GM23338 (cell line): ENCODE measurements around the gene AFF2.

Experiments
- CTCF ChIP-seq, 2 experiments: fragments of 200-600 bp in 1 of 2; sonication (generic) in 1 of 2; conservative IDR thresholded peaks; 2 replicates each; pipeline versions ENCODE4 v1.5.1 to v1.6.1; 2016 to 2017; ENCODE audit warnings: antibody characterized with exemption in 2 of 2, low read depth in 2 of 2, mild to moderate bottlenecking in 2 of 2, moderate library complexity in 1 of 2
- EZH2 ChIP-seq: fragments of 200-600 bp; sonication (generic); IDR thresholded peaks from one replicate; pipeline ENCODE4 v1.8.0; 2017; ENCODE audit warnings: antibody characterized with exemption, mild to moderate bottlenecking, low read depth; ENCODE audit not compliant: unreplicated experiment
- EZH2phosphoT487 ChIP-seq: fragments of 200-600 bp; sonication (generic); IDR thresholded peaks from one replicate; pipeline ENCODE4 v1.8.1; 2018; ENCODE audit warnings: antibody characterized with exemption; ENCODE audit not compliant: unreplicated experiment
- POLR2AphosphoS5 ChIP-seq: IDR thresholded peaks from 2 replicates; pipeline ENCODE4 v1.6.1; 2016; ENCODE audit warnings: antibody characterized with exemption, low read depth
- TF ChIP-seq, protein P1 (sequence below): IDR thresholded peaks from one replicate; pipeline ENCODE4 v1.6.1; 2018; ENCODE audit warnings: antibody characterized with exemption; ENCODE audit not compliant: unreplicated experiment

GRCh38 chrX:148492057-148492456 is 8.4 kb upstream of the AFF2 start:
- TF ChIP-seq CTCF (conservative IDR thresholded peaks at IDR 0.05; ENCODE audit: low read depth in 2 of 2) (no peak), EZH2 (no peak), POLR2AphosphoS5 (no peak), EZH2phosphoT487 (no peak)
- TF ChIP-seq, protein P1, sequence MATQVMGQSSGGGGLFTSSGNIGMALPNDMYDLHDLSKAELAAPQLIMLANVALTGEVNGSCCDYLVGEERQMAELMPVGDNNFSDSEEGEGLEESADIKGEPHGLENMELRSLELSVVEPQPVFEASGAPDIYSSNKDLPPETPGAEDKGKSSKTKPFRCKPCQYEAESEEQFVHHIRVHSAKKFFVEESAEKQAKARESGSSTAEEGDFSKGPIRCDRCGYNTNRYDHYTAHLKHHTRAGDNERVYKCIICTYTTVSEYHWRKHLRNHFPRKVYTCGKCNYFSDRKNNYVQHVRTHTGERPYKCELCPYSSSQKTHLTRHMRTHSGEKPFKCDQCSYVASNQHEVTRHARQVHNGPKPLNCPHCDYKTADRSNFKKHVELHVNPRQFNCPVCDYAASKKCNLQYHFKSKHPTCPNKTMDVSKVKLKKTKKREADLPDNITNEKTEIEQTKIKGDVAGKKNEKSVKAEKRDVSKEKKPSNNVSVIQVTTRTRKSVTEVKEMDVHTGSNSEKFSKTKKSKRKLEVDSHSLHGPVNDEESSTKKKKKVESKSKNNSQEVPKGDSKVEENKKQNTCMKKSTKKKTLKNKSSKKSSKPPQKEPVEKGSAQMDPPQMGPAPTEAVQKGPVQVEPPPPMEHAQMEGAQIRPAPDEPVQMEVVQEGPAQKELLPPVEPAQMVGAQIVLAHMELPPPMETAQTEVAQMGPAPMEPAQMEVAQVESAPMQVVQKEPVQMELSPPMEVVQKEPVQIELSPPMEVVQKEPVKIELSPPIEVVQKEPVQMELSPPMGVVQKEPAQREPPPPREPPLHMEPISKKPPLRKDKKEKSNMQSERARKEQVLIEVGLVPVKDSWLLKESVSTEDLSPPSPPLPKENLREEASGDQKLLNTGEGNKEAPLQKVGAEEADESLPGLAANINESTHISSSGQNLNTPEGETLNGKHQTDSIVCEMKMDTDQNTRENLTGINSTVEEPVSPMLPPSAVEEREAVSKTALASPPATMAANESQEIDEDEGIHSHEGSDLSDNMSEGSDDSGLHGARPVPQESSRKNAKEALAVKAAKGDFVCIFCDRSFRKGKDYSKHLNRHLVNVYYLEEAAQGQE = no peak
